ENCODE measurements around the gene ROBO2.

- TF ChIP-seq, protein P1, sequence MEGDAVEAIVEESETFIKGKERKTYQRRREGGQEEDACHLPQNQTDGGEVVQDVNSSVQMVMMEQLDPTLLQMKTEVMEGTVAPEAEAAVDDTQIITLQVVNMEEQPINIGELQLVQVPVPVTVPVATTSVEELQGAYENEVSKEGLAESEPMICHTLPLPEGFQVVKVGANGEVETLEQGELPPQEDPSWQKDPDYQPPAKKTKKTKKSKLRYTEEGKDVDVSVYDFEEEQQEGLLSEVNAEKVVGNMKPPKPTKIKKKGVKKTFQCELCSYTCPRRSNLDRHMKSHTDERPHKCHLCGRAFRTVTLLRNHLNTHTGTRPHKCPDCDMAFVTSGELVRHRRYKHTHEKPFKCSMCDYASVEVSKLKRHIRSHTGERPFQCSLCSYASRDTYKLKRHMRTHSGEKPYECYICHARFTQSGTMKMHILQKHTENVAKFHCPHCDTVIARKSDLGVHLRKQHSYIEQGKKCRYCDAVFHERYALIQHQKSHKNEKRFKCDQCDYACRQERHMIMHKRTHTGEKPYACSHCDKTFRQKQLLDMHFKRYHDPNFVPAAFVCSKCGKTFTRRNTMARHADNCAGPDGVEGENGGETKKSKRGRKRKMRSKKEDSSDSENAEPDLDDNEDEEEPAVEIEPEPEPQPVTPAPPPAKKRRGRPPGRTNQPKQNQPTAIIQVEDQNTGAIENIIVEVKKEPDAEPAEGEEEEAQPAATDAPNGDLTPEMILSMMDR (IDR thresholded peaks at IDR 0.05), result no peak
- no peak for TF ChIP-seq POLR2A (IDR thresholded peaks at IDR 0.05)
These were observed 506.3 kb downstream of the ROBO2 start for GRCh38 chr3:77546246-77546645.
